ENCODE measurements around the gene RPGR. TPM values are rescaled to one million over a fixed set of nuclear protein-coding genes. Genes with fewer than 3 reads are reported as not detected.

The RPGR gene
- total RNA-seq, 1 experiment from 2014 or later: not detected

- no peak for DNase-seq
- TF ChIP-seq CTCF (conservative IDR thresholded peaks at IDR 0.05) (no peak), EZH2 (IDR thresholded peaks at IDR 0.05; ENCODE audit: low read depth) (no peak)
- no peaks in the 10 kb centered on the region for H3F3A ChIP-seq (ENCODE audit: insufficient read depth, low read depth)
- H4K20me1 ChIP-seq (ENCODE audit: insufficient read depth): no peaks in the 10 kb centered on the region
- no peak overlapping the region for H3K27ac ChIP-seq
- CTCF ChIA-PET: no interaction called here
- no peak overlapping the region for H2AFZ ChIP-seq
- H3K36me3 ChIP-seq (ENCODE audit: low read depth): no peaks in the 10 kb centered on the region
- H3K9me3 ChIP-seq (ENCODE audit: insufficient read depth, low read depth): no peaks in the 10 kb centered on the region
- H3K9me2 ChIP-seq (ENCODE audit: insufficient read depth): no peaks in the 10 kb centered on the region
- no peak overlapping the region for H3K4me2 ChIP-seq
- no peak overlapping the region for H3K4me3 ChIP-seq
- no peaks in the 10 kb centered on the region for H3K79me2 ChIP-seq (ENCODE audit: low read depth)
- POLR2A ChIA-PET (ENCODE audit: unreplicated experiment): no interaction called here
- H3K27me3 ChIP-seq (ENCODE audit: insufficient read depth, low read depth): no peaks in the 10 kb centered on the region
- intact Hi-C loops (cut with micrococcal nuclease; ENCODE audit: unreplicated experiment): no loop called here
- H3K4me1 ChIP-seq (replicated peaks; ENCODE audit: insufficient read depth): no peaks in the 10 kb centered on the region
- BruUV-seq (replicated peaks): no TSS peak
These were observed 107.3 kb downstream of the RPGR start for GRCh38 chrX:38220024-38220414.

Other genes with a start within 250 kb of the RPGR start
- gene SRPX, start 106.6 kb downstream of the RPGR start, total RNA-seq (2021): not detected in 2 replicates
- gene OTC, start 25.1 kb upstream of the RPGR start, total RNA-seq (2021): not detected in 2 replicates
- not detected in 2 replicates for gene TSPAN7, start 234.0 kb upstream of the RPGR start, total RNA-seq (2021)